ENCODE data around the gene TNFSF8.

TNFSF8 gene

GRCh38 chr9:114935119-114935518 is 4.7 kb upstream of the TNFSF8 start:
- no peak for DNase-seq

DNA sequence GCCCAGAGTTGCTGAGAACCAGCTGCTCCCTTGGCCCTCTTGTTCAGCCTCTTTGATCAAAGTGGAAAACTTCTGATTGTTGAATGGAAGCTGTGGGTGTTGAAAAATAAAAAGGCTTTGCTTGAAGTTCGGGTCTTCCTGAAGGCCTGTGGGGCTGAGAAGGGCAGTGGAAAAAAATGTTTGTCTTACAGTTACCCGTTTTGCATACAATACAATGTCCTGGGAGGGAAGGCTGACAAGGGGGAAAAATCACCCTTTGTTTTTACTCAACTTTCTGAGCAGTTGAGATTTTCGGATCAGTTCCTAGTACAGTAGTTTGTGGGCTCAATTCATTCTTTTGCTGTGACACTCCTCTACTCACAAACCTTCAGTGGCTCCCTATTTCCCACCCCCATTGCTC is 2.1 kb upstream of the TNFSF8 start:
- DNase-seq: no peak

- no peak for DNase-seq
These were observed 1.0 kb upstream of the TNFSF8 start for GRCh38 chr9:114931407-114931806.

DNA sequence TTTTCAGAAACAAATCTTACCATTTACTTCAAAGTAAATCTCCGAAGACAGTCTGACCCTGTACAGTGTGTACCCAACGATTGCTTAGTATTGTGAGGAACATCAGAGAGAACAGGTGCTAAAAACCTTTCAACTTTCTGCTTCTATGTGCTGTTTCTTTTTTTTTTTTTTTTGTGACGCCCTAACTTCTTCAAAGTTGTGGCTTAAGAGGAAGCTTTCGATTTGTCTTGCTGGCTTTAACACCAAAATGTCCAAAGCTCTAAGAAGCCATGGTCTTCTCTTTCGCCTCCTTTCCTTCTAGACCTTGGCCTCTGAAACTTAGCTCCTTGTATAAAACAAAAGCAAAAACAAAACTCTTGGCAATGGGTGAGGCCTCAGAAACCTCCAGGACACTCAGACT is 1.2 kb downstream of the TNFSF8 start:
- no peak for DNase-seq

DNA sequence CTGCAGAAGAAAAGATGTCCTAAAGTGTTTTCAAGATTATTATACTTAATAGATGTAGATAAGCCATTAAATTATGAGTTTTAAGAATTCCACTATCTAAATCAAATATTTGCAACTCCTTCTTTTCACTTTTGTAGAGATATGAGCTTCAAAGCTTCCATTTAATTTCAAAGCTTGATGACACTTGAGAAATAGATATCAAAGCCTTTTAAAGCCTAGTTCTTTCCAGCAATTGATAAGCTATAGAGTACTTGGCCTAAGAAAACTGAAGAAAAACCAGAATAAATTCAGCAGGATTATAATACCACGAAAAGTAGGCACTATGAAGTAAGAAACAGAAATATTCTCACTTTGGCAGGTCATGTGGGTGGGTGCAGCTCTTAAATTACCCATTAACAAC is 1.7 kb downstream of the TNFSF8 start:
- DNase-seq: no peak

DNA sequence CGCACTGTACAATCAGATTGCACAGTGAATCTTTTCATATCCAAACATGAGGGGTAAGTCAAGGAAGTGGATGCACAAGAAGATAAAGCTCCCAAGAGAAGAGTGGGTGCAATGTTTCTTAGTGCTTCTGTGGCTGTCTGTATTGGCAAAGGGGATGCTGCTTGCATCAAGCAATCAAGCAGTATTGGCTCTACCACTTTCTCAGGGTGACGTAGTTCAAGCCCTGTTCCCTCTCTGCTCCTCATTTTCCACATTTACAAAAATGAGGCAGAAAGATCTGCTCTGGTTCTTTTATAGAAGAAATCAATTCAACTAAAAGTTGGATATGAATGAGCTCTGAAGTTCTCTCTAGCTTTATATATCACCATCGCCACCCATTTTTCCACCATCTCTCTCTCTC is 2.3 kb downstream of the TNFSF8 start:
- no peak for DNase-seq

DNA sequence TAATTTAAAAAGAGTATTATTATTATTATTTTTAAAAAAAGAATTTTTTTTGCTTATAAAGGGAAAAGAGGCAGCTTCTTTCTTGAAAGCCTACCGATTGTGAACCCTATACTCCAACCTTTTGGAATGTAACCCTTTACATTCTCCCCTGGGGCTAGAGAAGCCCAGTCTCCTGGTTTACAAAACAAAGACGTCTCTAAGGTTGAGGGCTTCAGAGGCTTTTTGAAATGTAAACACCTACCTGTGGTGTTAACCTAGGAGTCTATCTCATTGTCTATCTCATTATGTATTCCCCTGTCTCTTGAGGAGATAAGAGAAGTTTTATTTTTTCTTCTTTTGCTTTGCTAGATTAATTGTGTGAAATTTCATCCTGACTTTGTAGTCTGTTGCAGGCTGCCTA is 4.7 kb downstream of the TNFSF8 start:
- DNase-seq: no peak

DNA sequence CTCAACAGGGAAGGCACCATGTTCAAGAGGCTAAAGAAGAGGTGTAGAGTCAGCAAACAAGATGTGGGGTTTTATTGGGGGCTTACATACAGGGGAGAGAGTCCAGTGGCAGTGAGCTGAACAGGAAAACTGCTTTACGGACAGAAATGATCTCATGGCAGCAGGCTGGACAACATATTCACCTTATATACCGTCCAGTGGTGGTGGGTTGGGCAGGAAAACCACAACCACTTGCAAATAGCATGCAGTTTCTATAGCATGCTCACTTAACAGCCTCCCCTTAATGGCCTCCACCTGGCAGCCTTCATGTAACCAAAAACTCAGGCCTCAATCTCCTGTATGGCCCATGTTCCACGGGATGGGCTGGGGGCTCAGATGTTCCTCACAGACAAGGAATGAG is 5.4 kb downstream of the TNFSF8 start:
- no peak for DNase-seq

DNA sequence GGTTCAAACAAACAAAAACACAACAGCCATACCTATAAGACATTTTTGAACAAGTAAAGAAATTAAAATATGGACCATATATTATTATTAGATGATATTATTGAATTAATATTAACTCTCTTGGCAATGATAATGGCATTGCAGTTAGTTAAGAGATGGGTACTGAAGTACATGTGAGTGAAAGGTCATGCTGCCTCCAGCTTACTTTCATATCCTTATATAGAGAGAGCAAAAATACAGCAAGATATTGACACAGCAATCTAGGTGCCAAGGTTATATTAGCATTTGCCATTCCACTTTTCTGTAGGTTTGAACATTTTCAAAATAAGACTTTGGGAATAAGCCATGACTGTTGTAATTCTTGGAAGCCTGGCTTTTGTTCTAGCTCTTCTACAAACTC is 6.1 kb downstream of the TNFSF8 start:
- no peak for DNase-seq

DNA sequence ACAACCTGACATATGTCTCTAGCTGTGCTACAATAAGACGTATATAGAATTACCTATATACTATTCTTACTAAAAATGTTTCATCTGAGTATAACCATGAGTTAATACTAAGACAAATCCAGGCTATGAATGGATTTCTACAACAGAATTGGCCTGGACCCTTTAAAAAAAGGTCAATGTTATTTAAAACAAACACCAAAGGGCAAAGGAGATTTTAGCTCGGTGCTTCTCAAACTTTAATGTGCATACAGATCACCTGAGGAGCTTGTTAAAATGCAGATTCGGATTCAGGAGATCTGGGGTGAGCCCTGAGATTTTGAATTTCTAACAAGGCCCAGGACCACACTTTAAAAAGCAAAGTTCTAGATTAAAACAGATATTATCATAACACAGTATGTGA is 6.5 kb downstream of the TNFSF8 start:
- DNase-seq: no peak

GRCh38 chr9:114921171-114921570 is 9.2 kb downstream of the TNFSF8 start:
- DNase-seq: no peak

GRCh38 chr9:114919611-114920010 is 10.8 kb downstream of the TNFSF8 start:
- no peak for DNase-seq

GRCh38 chr9:114916481-114916880 is 13.9 kb downstream of the TNFSF8 start:
- no peak for DNase-seq

DNA sequence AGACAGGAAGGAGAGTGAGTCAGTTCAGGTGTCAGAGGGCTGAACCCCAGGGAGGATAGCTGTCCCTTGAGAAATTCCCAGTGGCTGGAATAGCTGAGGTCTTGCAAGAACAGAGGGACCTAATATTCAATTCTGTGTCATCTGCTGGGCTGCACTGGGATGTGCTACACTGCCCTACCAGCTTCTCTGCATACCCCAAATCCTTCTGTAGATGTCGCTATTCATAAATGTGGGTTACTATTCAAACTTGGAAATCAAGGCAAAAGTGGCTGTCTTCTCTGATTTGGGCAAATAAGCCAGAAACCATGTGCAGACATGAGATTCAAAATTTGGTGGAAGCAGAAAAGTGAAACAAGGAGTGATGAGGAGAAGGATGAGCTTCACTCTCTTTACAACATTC is 16.3 kb downstream of the TNFSF8 start:
- no peak for DNase-seq

- DNase-seq: peak; percentile 57
These were observed 16.7 kb downstream of the TNFSF8 start for GRCh38 chr9:114913656-114914055.

DNA sequence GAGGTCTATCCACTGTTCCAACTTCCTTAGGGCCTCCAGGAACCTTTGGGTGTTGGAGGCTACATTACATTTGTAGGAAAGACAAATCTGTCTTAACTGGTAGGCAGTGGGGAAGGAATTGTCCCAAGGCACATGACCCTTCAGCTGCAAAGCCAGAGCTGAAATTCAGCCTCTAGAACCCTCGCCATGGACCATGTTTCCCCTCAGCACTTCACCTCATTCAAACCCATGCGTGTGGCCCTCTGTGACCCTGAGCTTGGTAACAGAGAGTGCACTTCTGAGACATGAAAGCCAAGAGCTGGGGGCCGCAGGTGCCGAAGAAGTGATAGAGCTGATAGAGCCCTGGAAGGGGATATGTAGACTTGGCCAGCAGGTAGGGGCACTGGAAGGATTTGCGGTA is 17.2 kb downstream of the TNFSF8 start:
- no peak for DNase-seq

DNA sequence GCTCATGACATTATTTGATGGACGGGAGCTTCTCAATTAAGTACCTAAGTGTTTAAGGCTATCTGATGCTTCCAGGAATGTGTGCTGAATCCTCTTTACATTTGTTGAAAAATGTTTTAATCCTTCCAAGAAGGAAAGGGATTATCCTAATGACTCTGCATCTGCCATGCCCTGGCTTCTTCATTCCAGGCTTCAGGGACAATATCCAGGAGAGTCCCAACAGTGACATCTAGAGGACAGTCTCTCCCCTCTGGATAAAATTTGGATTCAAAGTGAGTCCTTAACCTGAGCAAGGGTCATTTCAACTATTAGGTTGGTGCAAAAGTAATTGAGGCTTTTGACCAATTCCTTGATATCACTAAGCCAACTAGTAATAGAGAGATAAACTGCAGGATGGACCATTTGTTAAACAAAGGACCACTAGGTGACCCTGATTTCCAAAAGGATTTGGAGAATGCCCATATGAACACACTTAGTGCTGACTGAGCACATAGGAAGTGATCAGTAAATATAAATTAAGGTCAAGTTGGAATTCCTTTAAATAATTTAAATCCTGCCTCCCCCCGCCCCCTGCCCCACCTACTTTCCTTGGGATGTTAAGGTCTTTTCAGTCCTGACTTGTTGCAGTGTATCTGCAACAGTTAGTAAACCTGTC is 19.1 kb downstream of the TNFSF8 start:
- peak; percentile 83 for DNase-seq

DNA sequence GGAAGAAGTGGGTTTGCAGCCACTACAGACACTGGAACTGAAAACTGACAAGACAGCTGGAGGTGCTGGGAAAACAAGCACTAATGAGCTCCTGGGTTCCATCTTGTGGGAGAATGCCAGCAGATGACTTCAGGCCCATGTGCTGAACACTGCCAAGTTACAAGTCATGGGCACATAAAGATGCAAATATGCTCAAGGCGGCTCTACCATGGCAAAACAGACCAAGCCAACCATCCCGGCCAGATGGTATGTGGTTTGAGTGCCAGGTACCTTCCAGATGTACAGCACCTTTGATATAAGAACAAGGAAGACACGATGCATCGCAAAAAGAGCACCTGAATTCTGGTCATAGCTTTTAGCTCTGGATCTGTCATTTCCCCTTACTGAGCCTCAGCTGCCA is 19.9 kb downstream of the TNFSF8 start:
- DNase-seq: no peak

GRCh38 chr9:114909661-114910060 is 20.7 kb downstream of the TNFSF8 start:
- no peak for DNase-seq

- no peak for DNase-seq
These were observed 21.5 kb downstream of the TNFSF8 start for GRCh38 chr9:114908805-114909448.

DNA sequence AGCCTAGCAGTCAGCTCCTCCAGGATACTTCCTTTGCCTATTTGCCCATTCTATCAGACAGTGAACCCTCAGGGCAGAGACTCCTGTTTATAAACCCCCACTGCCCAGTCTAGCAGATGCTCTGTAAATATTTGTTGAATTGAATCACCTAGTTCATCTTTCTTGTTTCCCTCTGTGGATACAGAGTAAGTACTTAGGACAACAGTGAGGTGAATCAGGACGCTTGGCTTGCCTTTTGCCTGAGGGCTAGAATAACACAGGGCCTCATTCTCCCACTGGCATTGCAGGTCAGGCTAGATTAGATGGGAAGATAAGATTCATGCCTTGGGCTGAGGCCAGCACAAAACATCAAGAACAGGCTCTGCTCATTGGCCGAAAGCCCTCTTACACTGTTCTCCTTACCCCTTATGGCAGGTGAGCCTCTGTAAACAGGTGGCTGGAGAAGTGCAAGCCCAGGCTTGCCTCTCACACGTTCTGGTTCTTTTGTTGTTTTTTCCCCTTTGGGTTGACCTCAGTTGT is 22.2 kb downstream of the TNFSF8 start:
- peak; percentile 43 for DNase-seq

- peak; percentile 54 for DNase-seq
These were observed 23.3 kb downstream of the TNFSF8 start for GRCh38 chr9:114906922-114907571.

- DNase-seq: no peak
These were observed 25.0 kb downstream of the TNFSF8 start for GRCh38 chr9:114905170-114905940.

Measured in eye (tissue), 1 donor.